Measurements from ENCODE around the gene LHPP.

LHPP gene

GRCh38 chr10:124447751-124448466 lies 13.7 kb upstream of the LHPP start:
- no peak for DNase-seq (ENCODE audit: low read depth in 3 of 3)

- DNase-seq (ENCODE audit: low read depth in 3 of 3): no peak
These were observed 12.9 kb upstream of the LHPP start for GRCh38 chr10:124448696-124449169.

DNA sequence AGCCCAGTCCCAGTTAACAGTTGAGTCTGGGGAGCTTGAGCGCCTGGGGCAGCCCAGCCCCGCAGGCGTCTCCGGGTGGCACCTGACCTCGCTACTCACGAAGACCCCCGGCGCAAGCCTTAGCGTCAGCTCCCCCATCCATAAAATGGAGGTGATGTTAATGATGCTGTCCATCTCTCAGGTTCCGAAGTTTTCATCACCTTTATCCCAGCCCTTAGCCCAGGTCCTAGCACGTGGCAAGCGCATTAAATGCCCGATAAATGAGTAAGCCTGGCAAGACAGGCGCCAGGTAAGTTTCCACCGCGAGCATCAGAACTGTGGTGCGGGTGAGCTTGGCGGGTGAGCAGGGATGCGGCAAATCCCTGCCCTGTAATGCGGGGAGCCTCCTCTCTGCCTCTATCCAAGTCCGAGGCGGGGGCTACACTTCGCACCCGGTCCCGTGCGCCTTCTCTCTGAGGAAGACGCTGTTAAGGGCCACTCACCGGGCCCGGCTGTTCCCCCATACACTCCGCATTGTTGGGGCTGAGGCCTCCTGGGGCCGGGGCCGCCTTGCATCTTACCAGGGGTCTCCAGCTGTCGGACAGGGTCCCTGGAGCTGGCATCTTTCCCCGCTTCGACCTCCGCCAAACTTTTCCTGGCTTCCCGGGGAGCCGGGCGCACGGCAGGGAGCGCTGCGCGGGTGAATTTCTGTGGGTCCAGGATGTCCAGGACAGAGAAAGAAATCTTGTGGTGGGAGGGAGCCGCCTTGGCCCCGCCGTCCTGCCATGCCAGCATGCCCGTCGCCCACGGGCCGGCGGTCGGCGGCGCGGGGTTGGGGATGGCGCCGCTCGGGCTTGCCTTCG lies 12.2 kb upstream of the LHPP start:
- DNase-seq (ENCODE audit: low read depth in 3 of 3): no peak

DNA sequence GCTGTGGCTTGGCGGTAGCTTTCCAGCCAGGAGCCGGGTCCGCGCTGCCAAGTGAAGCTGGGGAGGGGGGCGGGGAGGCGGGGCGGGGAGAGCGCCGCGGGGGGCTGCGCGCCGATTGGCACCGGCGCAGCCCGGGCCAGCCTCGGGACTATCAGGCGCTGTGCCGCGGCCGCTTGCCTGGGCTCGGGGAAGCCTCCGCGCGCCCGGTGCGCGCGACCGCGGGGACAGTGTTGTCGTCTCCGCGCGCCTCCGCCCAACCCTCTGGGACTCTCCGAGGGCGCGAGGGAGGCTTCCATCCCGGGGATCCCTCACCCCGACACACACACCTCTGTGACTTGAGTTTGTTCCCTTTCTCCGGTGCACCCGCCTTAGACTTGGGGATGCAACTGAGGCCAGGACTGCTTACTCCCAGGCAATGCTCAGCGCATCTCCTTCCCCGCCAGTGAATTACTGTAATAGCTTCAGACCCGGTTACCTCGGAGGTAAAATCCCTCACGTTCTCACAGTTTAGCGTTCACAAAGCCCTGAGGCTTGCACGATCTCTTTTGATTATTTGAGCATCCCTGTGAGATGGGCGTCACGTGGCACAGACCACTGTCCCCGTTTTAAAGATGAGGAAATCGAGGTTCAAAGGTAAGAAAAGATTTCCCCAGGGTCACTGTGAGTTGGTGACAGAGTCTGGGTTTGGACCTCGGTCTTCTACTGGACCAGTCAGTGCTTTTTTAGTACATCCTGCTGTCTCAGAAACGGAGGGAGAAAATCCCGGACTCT lies 11.4 kb upstream of the LHPP start, which contains the start of gene NKX1-2:
Gene NKX1-2, minus strand, starts transcription at position 24 of the 771 bp plus-strand sequence. CDS start 92 bp downstream, outside the sequence.
- DNase-seq (ENCODE audit: low read depth in 3 of 3): no peak

GRCh38 chr10:124450783-124451057 lies 10.9 kb upstream of the LHPP start:
- DNase-seq (ENCODE audit: low read depth in 3 of 3): no peak

- no peak for DNase-seq (ENCODE audit: low read depth in 3 of 3)
These were observed 10.3 kb upstream of the LHPP start for GRCh38 chr10:124451276-124451675.

DNA sequence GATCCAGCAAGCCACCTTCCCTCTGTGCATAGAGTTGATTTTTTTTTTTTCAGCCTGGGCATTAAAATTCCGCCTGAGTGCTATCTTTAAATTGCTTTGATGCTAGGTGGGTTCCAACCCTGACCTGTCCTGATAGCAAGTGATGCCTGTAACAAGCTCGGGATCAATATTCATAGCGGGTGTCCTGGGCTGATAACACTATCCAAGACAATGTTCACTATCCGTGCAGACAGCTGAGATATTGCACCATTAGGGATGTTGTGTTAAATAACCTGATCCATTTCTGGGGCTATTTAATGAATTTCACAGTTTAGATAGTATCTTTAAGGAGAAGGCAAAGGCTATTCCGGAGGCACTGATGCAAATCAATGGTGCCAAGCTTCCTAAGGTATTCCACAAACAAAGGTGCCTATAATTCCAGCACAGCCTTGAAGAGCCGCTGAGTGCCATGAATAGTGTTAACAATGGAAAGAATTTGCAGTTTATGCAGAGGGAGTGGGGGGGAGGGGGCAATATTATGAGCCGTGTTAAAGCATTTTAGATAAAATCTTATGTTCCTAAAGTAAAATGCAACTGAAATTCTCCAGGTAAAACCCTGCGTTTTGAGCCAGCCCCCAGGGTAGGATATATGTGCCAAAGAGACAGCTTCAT lies 7.5 kb upstream of the LHPP start:
- DNase-seq (ENCODE audit: low read depth in 3 of 3): no peak

GRCh38 chr10:124455441-124455840 lies 6.2 kb upstream of the LHPP start:
- no peak for DNase-seq (ENCODE audit: low read depth in 3 of 3)

DNA sequence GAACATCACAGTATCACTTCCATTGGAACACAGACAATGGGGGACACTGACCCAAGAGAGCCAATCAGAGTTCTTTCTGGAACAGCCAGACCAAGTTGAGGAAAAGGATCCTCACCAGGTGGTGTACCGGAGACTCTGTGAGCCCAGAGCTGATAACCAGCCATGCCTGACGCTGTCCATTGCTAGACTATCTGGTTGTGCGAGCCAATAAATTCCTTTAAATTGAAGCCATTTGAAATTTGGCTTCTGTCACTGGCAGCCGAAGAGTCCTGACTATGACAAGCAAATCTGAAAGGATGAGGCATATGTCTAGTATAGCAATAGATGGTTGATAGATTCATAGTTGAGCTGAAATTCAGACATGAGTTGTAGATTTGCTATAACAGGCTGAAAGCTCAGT lies 3.1 kb upstream of the LHPP start:
- DNase-seq (ENCODE audit: low read depth in 3 of 3): no peak

- no peak for DNase-seq (ENCODE audit: low read depth in 3 of 3)
These were observed 2.7 kb upstream of the LHPP start for GRCh38 chr10:124458889-124459288.

GRCh38 chr10:124459395-124459794 lies 2.2 kb upstream of the LHPP start:
- no peak for DNase-seq (ENCODE audit: low read depth in 3 of 3)

DNA sequence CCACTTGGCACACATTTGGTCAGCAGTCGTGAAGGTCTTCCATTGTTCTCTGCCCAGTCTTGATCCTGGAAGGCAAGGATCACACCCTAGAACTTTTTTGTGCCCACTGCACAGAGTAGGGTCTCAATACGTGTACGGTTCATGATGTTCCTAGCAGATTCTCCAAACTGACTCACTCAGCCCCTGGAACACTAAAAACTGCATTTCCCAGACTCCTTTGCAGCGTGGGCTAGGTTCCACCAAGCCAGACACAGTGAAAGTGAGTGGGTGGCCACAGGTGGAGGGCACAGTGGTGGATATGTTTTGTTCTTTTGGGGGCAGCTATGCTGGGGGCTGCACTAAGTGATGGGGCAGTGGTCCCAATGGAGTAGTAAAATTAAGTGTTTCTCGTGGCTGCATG lies 1.5 kb upstream of the LHPP start:
- no peak for DNase-seq (ENCODE audit: low read depth in 3 of 3)

GRCh38 chr10:124462348-124462695 lies 699 bp downstream of the LHPP start:
- DNase-seq (ENCODE audit: low read depth in 3 of 3): no peak

DNA sequence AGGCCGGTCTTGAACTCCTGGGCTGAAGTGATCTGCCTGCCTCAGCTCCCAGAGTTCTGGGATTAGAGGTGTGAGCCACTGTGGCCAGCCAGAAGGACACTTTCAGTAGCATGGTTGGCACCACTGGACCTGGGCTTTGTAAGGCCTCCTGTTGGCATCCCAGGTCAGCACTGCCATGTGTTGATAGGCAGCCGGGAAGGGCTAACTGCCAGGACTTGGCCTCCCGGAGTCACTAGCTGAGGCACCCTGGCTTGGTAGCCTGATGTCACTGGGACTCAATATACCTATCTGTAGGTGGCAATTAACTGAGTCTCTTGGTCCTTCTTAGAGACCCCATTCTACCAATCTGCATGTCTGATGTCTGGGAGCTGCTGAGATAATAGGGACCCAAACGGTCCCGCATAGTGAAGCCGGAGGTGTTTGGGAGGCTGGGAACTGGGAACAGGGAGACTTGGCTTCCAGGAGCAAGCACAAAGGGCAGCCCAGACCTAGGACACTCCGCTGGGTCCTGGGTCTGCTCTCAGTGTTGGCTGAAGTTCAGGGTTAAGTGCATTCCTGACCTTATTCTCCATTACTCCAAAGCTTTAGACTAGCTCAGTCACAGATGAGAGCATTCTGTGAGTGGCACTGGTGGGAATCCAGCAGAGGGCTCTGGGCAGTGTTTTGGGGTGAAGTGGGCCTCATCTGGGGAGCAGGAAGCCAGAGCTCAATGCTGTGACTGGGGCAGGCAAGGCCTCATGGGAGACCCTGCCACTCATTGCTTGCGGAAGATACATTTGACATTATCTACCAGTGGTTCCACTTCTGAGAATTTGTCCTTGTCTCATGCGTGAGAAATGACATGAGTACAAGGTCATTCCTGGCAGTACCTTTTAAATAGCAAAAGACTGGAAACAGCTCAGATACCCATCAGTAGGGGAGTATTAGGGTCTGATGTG lies 2.7 kb downstream of the LHPP start:
- no peak for DNase-seq (ENCODE audit: low read depth in 3 of 3)

DNA sequence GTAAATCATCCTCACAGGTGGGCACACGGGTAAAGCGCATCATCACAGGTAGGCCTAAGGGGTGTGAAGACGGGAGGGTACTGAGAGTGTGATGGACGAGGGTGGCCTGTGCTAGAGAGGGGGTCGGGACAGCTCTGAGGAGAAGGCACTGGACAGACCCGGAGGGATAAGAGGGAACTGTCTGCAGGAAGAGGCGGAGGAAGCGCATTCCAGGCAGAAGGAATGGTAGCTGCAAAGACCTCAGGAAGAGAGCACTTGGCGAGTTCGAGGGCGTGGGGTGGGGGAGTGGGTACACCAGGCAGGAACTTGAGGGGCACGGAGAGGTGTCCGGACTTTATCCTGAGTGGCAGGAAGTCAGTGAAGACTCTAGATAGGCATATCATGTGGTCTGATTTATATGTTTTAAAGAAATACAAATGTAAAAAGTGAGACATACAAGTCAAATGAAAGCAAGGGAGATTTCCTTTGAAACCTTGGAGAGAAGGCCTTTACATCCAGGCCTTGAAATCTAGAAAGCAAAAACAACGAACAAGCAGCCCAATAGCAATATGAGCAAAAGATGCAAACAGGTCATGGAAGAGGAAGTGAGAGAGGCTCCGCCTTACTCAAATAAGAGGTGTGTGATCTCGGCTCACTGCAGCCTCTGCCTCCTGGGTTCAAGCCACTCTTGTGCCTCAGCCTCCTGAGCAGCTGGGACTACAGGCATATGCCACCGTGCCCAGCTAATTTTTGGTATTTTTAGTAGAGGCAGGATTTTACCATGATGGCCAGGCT lies 3.6 kb downstream of the LHPP start:
- DNase-seq (ENCODE audit: low read depth in 3 of 3): no peak

- DNase-seq (ENCODE audit: low read depth in 3 of 3): no peak
These were observed 4.3 kb downstream of the LHPP start for GRCh38 chr10:124465777-124466488.

GRCh38 chr10:124467165-124467564 lies 5.5 kb downstream of the LHPP start:
- no peak for DNase-seq (ENCODE audit: low read depth in 3 of 3)

GRCh38 chr10:124468624-124469023 lies 7.0 kb downstream of the LHPP start:
- no peak for DNase-seq (ENCODE audit: low read depth in 3 of 3)

GRCh38 chr10:124469956-124470484 lies 8.4 kb downstream of the LHPP start:
- no peak for DNase-seq (ENCODE audit: low read depth in 3 of 3)
